HEK293 (cell line): ENCODE data around the gene ADSS1.

Experiments
- PRDM1 ChIP-seq: fragments of 450-650 bp; formaldehyde crosslinking; IDR thresholded peaks from 2 replicates; pipeline ENCODE4; 2016; ENCODE audit warnings: missing biosample characterization, missing genetic modification characterization
- TF ChIP-seq, protein P1 (sequence below): fragments of 450-650 bp; formaldehyde crosslinking; IDR thresholded peaks from 2 replicates; pipeline ENCODE4 v1.5.1; 2016; ENCODE audit warnings: missing biosample characterization, missing genetic modification characterization
- TF ChIP-seq, protein P2 (sequence below): fragments of 450-650 bp; formaldehyde crosslinking; IDR thresholded peaks from 2 replicates; pipeline ENCODE4 v1.5.1; 2016; ENCODE audit warnings: missing biosample characterization, missing genetic modification characterization

- TF ChIP-seq PRDM1 (tag by site-specific recombination), result no peak
- TF ChIP-seq, protein P1, sequence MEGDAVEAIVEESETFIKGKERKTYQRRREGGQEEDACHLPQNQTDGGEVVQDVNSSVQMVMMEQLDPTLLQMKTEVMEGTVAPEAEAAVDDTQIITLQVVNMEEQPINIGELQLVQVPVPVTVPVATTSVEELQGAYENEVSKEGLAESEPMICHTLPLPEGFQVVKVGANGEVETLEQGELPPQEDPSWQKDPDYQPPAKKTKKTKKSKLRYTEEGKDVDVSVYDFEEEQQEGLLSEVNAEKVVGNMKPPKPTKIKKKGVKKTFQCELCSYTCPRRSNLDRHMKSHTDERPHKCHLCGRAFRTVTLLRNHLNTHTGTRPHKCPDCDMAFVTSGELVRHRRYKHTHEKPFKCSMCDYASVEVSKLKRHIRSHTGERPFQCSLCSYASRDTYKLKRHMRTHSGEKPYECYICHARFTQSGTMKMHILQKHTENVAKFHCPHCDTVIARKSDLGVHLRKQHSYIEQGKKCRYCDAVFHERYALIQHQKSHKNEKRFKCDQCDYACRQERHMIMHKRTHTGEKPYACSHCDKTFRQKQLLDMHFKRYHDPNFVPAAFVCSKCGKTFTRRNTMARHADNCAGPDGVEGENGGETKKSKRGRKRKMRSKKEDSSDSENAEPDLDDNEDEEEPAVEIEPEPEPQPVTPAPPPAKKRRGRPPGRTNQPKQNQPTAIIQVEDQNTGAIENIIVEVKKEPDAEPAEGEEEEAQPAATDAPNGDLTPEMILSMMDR (tag by site-specific recombination), result peak; percentile 83
- TF ChIP-seq, protein P2, sequence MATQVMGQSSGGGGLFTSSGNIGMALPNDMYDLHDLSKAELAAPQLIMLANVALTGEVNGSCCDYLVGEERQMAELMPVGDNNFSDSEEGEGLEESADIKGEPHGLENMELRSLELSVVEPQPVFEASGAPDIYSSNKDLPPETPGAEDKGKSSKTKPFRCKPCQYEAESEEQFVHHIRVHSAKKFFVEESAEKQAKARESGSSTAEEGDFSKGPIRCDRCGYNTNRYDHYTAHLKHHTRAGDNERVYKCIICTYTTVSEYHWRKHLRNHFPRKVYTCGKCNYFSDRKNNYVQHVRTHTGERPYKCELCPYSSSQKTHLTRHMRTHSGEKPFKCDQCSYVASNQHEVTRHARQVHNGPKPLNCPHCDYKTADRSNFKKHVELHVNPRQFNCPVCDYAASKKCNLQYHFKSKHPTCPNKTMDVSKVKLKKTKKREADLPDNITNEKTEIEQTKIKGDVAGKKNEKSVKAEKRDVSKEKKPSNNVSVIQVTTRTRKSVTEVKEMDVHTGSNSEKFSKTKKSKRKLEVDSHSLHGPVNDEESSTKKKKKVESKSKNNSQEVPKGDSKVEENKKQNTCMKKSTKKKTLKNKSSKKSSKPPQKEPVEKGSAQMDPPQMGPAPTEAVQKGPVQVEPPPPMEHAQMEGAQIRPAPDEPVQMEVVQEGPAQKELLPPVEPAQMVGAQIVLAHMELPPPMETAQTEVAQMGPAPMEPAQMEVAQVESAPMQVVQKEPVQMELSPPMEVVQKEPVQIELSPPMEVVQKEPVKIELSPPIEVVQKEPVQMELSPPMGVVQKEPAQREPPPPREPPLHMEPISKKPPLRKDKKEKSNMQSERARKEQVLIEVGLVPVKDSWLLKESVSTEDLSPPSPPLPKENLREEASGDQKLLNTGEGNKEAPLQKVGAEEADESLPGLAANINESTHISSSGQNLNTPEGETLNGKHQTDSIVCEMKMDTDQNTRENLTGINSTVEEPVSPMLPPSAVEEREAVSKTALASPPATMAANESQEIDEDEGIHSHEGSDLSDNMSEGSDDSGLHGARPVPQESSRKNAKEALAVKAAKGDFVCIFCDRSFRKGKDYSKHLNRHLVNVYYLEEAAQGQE (tag by site-specific recombination), result peak; percentile 43; the same call in 1 of the 2 replicates
Observed at GRCh38 chr14:104768437-104769323, 44.7 kb downstream of the ADSS1 start.
